Right lobe of liver (tissue), 4 donors: ENCODE results near the gene TNP2.

Experiments
- POLR2A ChIP-seq: fragments of 450-650 bp; IDR thresholded peaks from one replicate; pipeline ENCODE4 v1.6.1; 2017; ENCODE audit warnings: antibody characterized with exemption, mild to moderate bottlenecking
- TF ChIP-seq, protein P1 (sequence below), 4 donors: fragments of 200-600 bp in 3 of 4; fragments of 450-650 bp in 1 of 4; IDR thresholded peaks; one replicate each; pipeline versions ENCODE4 v1.5.1 to v1.8.0; 2016 to 2022; ENCODE audit warnings: antibody characterized with exemption in 4 of 4, mild to moderate bottlenecking in 2 of 4
- donor health status: DM: no; HTN: no; CAD: no.
- donor health status: DM: no; HTN: no; CAD: no.
- donor health status: DM: no; HTN: yes; CAD: no.

DNA sequence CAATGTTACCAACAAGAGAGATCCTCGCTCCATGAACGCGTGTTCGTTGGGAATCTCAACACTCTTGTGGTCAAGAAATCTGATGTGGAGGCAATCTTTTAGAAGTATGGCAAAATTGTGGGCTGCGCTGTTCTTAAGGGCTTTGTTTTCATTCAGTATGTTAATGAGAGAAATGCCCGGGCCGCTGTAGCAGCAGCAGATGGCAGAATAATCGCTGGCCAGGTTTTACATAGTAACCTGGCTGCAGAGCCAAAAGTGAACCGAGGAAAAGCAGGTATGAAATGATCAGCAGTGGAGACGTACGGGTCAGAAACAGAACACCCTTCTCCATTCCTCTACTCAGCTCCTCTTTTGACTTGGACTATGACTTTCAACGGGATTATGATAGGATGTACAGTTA is 26.5 kb downstream of the TNP2 start:
- TF ChIP-seq, protein P1, sequence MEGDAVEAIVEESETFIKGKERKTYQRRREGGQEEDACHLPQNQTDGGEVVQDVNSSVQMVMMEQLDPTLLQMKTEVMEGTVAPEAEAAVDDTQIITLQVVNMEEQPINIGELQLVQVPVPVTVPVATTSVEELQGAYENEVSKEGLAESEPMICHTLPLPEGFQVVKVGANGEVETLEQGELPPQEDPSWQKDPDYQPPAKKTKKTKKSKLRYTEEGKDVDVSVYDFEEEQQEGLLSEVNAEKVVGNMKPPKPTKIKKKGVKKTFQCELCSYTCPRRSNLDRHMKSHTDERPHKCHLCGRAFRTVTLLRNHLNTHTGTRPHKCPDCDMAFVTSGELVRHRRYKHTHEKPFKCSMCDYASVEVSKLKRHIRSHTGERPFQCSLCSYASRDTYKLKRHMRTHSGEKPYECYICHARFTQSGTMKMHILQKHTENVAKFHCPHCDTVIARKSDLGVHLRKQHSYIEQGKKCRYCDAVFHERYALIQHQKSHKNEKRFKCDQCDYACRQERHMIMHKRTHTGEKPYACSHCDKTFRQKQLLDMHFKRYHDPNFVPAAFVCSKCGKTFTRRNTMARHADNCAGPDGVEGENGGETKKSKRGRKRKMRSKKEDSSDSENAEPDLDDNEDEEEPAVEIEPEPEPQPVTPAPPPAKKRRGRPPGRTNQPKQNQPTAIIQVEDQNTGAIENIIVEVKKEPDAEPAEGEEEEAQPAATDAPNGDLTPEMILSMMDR (IDR thresholded peaks at IDR 0.05): no peak
- no peak for TF ChIP-seq POLR2A
